ENCODE measurements around the gene HORMAD2.

Gene HORMAD2

DNA sequence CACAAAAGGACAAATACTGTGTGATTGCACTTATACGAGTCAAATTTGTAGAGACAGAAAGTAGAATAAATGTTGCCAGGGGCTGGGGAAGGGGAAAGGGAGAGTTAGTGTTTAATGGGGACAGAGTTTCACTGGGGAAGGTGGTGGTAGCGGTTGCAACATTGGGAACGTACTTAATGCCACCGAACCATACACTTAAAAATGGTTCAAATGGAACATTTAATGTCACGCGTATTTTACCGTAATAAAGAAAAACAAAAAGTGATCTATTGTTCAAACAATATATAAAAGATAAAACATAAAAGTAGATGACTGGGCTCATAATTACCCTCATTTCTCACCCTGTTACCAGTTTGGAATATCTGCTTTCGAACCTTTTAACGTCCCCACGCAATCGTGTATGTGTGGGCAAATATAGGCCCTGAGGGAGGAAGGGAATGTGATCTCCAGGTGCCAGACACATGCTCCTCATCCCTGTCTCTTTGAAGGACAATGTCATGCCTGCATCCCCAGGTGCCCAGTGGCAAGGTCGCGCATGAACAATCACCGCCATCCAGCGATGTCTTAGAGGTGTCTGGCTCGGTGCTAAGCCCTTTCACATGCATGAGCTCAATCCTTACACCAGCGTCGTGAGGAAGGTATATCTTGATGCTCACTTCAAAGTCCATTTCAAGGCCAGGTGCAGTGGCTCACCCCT is 131.0 kb downstream of the HORMAD2 start:
- no peak for TF ChIP-seq FOXP2 (optimal IDR thresholded peaks at IDR 0.05; ENCODE audit: borderline replicate concordance, extremely low read depth, extremely low read length, insufficient read depth)
- TF ChIP-seq, protein P1, sequence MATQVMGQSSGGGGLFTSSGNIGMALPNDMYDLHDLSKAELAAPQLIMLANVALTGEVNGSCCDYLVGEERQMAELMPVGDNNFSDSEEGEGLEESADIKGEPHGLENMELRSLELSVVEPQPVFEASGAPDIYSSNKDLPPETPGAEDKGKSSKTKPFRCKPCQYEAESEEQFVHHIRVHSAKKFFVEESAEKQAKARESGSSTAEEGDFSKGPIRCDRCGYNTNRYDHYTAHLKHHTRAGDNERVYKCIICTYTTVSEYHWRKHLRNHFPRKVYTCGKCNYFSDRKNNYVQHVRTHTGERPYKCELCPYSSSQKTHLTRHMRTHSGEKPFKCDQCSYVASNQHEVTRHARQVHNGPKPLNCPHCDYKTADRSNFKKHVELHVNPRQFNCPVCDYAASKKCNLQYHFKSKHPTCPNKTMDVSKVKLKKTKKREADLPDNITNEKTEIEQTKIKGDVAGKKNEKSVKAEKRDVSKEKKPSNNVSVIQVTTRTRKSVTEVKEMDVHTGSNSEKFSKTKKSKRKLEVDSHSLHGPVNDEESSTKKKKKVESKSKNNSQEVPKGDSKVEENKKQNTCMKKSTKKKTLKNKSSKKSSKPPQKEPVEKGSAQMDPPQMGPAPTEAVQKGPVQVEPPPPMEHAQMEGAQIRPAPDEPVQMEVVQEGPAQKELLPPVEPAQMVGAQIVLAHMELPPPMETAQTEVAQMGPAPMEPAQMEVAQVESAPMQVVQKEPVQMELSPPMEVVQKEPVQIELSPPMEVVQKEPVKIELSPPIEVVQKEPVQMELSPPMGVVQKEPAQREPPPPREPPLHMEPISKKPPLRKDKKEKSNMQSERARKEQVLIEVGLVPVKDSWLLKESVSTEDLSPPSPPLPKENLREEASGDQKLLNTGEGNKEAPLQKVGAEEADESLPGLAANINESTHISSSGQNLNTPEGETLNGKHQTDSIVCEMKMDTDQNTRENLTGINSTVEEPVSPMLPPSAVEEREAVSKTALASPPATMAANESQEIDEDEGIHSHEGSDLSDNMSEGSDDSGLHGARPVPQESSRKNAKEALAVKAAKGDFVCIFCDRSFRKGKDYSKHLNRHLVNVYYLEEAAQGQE (IDR thresholded peaks at IDR 0.05; ENCODE audit: insufficient read depth in 1 of 2, low read depth in 2 of 2, low read length in 2 of 2): no peak
- no peak for TF ChIP-seq TAF1 (IDR thresholded peaks at IDR 0.05; ENCODE audit: borderline replicate concordance, insufficient read depth, low read length)
- TF ChIP-seq POLR2AphosphoS5 (IDR thresholded peaks at IDR 0.05; ENCODE audit: low read depth, low read length): no peak
- no peak for TF ChIP-seq SIN3A (IDR thresholded peaks at IDR 0.05; ENCODE audit: borderline replicate concordance, insufficient read depth, low read length)

DNA sequence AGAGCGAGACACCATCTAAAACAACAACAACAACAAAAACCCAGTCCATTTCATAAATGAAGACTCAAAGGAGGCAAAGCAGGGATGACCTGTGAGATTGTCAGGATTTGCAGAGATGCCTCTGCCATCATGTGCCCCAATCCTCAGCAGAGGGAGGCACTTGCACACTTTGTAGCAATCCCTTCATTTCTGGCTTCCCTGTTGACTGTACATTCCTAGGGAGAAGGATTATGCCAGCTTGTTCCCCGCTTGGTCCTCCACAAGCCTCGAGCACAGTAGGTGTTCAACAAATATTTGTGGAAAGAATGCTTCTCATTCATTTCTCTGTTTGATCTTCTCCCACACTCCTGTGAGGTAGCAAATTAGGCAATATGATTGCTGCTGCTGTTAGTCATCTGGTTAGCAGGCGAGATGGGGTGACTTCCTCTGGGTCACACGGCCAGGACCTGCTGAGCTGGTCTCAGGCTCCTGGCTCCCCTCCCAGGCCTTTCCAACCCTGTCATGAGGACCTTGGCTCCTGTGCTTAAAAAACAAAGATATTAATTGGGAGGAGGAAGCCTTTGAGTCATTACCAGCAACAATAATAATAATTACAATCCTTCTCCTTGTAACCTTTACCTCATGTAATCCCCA is 132.2 kb downstream of the HORMAD2 start:
- TF ChIP-seq TAF1 (IDR thresholded peaks at IDR 0.05; ENCODE audit: borderline replicate concordance, insufficient read depth, low read length) (no peak), SIN3A (IDR thresholded peaks at IDR 0.05; ENCODE audit: borderline replicate concordance, insufficient read depth, low read length) (no peak), FOXP2 (optimal IDR thresholded peaks at IDR 0.05; ENCODE audit: borderline replicate concordance, extremely low read depth, extremely low read length, insufficient read depth) (no peak), POLR2AphosphoS5 (IDR thresholded peaks at IDR 0.05; ENCODE audit: low read depth, low read length) (no peak)
- TF ChIP-seq, protein P1 (IDR thresholded peaks at IDR 0.05; ENCODE audit: insufficient read depth in 1 of 2, low read depth in 2 of 2, low read length in 2 of 2): no peak

DNA sequence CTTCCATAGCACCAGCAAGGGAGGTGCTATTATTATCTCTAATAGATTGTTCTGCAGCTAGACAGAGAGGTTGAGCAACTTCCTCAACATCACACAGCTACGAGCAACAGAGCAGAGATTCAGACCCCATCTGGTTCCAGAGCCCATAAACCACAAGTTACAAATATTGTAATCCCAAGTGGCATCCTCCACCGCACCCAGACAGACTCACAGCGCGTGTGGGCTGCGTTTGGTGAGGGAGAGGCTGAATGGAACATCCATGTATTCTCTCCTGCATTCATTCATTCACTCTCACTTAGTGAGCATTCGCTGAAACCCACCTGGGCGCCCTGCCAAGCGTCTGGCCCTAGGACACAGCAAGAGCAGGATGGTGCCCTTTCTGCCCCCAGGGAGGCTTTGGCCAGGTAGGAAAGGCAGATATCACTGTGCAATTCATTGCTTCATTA is 132.8 kb downstream of the HORMAD2 start:
- TF ChIP-seq, protein P1 (IDR thresholded peaks at IDR 0.05; ENCODE audit: insufficient read depth in 1 of 2, low read depth in 2 of 2, low read length in 2 of 2): no peak
- TF ChIP-seq FOXP2 (optimal IDR thresholded peaks at IDR 0.05; ENCODE audit: borderline replicate concordance, extremely low read depth, extremely low read length, insufficient read depth): no peak
- no peak for TF ChIP-seq POLR2AphosphoS5 (IDR thresholded peaks at IDR 0.05; ENCODE audit: low read depth, low read length)
- TF ChIP-seq SIN3A (IDR thresholded peaks at IDR 0.05; ENCODE audit: borderline replicate concordance, insufficient read depth, low read length): no peak
- no peak for TF ChIP-seq TAF1 (IDR thresholded peaks at IDR 0.05; ENCODE audit: borderline replicate concordance, insufficient read depth, low read length)

DNA sequence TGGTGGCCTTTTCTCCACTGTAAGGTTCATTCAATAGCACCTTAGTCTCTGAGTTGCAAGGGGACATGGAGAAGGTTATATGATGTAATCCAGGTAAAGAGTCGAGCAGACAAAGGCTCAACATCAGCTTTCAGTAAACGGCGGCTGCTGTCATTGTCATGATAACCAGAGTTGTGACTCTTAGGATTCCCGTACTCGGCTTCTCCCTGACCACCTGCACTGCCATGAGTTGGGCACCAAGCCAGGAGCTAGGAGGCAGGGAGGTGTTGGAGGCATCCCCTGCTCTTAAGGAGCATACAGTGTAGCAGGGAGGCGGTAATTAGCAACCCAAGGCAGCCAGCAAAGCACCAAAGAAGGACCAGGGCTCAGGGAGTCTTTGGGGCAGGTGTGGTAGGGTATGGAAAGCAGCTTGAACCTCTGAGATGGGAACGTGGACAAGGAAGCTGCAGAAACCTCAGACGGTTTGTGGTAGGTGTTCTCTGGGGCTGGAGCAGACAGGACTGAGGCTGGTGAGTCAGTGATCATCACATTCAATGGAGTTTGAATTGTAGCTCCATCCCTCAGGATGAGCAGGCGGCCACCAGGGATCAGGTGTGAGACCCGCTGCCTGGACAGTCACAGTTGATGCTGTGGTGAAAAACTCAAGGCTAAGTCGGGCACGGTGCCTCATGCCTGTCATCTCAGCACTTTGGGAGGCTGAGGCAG is 134.6 kb downstream of the HORMAD2 start:
- TF ChIP-seq, protein P1 (IDR thresholded peaks at IDR 0.05; ENCODE audit: insufficient read depth in 1 of 2, low read depth in 2 of 2, low read length in 2 of 2): no peak
- TF ChIP-seq FOXP2 (optimal IDR thresholded peaks at IDR 0.05; ENCODE audit: borderline replicate concordance, extremely low read depth, extremely low read length, insufficient read depth): no peak
- no peak for TF ChIP-seq POLR2AphosphoS5 (IDR thresholded peaks at IDR 0.05; ENCODE audit: low read depth, low read length)
- TF ChIP-seq TAF1 (IDR thresholded peaks at IDR 0.05; ENCODE audit: borderline replicate concordance, insufficient read depth, low read length): no peak
- no peak for TF ChIP-seq SIN3A (IDR thresholded peaks at IDR 0.05; ENCODE audit: borderline replicate concordance, insufficient read depth, low read length)

Measured in PFSK-1 (cell line).